ENCODE measurements around the gene RDM1. TPM values are rescaled to one million over a fixed set of nuclear protein-coding genes. Genes with fewer than 3 reads are reported as not detected.

RDM1 gene
- total RNA-seq, 1 experiment from 2014 or later: 11.7 TPM

DNA sequence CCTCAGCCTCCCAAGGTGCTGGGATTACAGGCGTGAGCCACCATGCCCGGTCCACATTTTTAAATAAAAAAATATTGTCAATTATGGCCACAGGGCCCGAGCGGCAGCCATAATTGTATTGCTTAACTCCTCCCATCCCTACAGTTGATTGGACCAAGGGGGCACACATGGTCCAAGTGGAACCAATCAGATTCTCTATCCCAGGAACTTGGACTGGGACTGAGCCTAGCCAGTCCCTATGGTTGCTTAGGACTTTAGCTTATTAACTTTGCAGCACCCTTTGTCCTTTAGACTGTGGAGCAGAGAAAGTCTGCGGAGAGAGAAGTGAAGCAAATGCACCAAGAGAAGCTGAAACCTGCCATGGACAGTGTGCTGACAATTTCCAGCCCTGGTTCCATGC is 5.5 kb upstream of the RDM1 start:
- H3K36me3 ChIP-seq (ENCODE audit: control insufficient read depth in 1 of 2, insufficient read depth in 2 of 2, low read length in 2 of 2): no peaks in the 10 kb centered on the region
- RAD21 ChIA-PET (ENCODE audit: low non-redundant PET in 1 of 2, low total read pairs in 2 of 2, uncharacterized antibody in 2 of 2, unreplicated experiment in 2 of 2): no interaction called here
- no peaks in the 10 kb centered on the region for H4K20me1 ChIP-seq (ENCODE audit: insufficient read depth)
- no peak overlapping the region for H3K9ac ChIP-seq (ENCODE audit: low read length)
- TF ChIP-seq ELF1 (IDR thresholded peaks at IDR 0.05; ENCODE audit: borderline replicate concordance, low read depth) (no peak), RAD21 (IDR thresholded peaks at IDR 0.05; ENCODE audit: low read depth) (no peak), ZFX (IDR thresholded peaks at IDR 0.05) (no peak), SRF (IDR thresholded peaks at IDR 0.05; ENCODE audit: low read depth) (no peak), TCF7L2 (IDR thresholded peaks at IDR 0.05; ENCODE audit: borderline replicate concordance, extremely low read depth, insufficient read depth, insufficient read length) (no peak), POLR2AphosphoS5 (IDR thresholded peaks at IDR 0.05; ENCODE audit: low read depth, low read length) (no peak), ZNF274 (IDR thresholded peaks at IDR 0.05; ENCODE audit: low read depth, low read length) (no peak), EZH2phosphoT487 (IDR thresholded peaks at IDR 0.05; ENCODE audit: borderline replicate concordance) (no peak), EGR1 (IDR thresholded peaks at IDR 0.05; ENCODE audit: low read depth) (no peak), CBX3 (IDR thresholded peaks at IDR 0.05; ENCODE audit: low read depth) (no peak), POLR2A (IDR thresholded peaks at IDR 0.05; ENCODE audit: borderline replicate concordance, extremely low read depth, insufficient read depth, insufficient read length) (no peak)
- TF ChIP-seq, protein P1, sequence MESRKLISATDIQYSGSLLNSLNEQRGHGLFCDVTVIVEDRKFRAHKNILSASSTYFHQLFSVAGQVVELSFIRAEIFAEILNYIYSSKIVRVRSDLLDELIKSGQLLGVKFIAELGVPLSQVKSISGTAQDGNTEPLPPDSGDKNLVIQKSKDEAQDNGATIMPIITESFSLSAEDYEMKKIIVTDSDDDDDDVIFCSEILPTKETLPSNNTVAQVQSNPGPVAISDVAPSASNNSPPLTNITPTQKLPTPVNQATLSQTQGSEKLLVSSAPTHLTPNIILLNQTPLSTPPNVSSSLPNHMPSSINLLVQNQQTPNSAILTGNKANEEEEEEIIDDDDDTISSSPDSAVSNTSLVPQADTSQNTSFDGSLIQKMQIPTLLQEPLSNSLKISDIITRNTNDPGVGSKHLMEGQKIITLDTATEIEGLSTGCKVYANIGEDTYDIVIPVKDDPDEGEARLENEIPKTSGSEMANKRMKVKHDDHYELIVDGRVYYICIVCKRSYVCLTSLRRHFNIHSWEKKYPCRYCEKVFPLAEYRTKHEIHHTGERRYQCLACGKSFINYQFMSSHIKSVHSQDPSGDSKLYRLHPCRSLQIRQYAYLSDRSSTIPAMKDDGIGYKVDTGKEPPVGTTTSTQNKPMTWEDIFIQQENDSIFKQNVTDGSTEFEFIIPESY (IDR thresholded peaks at IDR 0.05; ENCODE audit: extremely low read depth, insufficient replicate concordance, low read length): no peak
- TF ChIP-seq, protein P2, sequence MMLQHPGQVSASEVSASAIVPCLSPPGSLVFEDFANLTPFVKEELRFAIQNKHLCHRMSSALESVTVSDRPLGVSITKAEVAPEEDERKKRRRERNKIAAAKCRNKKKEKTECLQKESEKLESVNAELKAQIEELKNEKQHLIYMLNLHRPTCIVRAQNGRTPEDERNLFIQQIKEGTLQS (IDR thresholded peaks at IDR 0.05): no peak
- ATAC-seq (peak; percentile 78), DNase-seq (ENCODE audit: low read depth, low spot score) (no peak)
- H3K9me2 ChIP-seq (ENCODE audit: insufficient read depth): no peaks in the 10 kb centered on the region
- H3K4me1 ChIP-seq (ENCODE audit: control insufficient read depth in 1 of 2, insufficient read depth in 2 of 2, low read length in 2 of 2): peaks cover under 1 to 12% of the 10 kb centered on the region in 2 experiments
- no peaks in the 10 kb centered on the region for H3K9me3 ChIP-seq (ENCODE audit: control insufficient read depth in 1 of 2, insufficient read depth in 1 of 2, low read depth in 1 of 2, low read length in 2 of 2)
- CTCF ChIA-PET: no interaction called here
- H2AFZ ChIP-seq (ENCODE audit: low read depth, low read length, poor library complexity, severe bottlenecking): no peak overlapping the region
- H3K4me3 ChIP-seq (replicated peaks in 1 of 2; ENCODE audit: low read depth in 1 of 2, low read length in 2 of 2): no peak overlapping the region
- POLR2A ChIA-PET: no interaction called here
- H3K27ac ChIP-seq (ENCODE audit: low read depth, low read length): no peak overlapping the region
- intact Hi-C loops (cut with micrococcal nuclease): no loop called here
- H3K27me3 ChIP-seq (ENCODE audit: insufficient read depth, low read length): no peaks in the 10 kb centered on the region
- no TSS peak for BruUV-seq (replicated peaks)
- H3K4me2 ChIP-seq (ENCODE audit: low read length): no peak overlapping the region
- no peaks in the 10 kb centered on the region for H3K79me2 ChIP-seq (ENCODE audit: insufficient read depth, low read length)
